Stomach (tissue), 9 donors: Measurements from ENCODE around the gene PPP1R3A. TPM values are rescaled to one million over a fixed set of nuclear protein-coding genes. Genes with fewer than 3 reads are reported as not detected.

Experiments
- DNase-seq, 2 donors: peaks; one replicate each; pipeline versions ENCODE4 v3.0.0 to v3.0.0-alpha.2; 2013 to 2019
- H3K27ac ChIP-seq, 5 donors: fragments of 200-600 bp in 4 of 5; sonication (generic) in 4 of 5; one replicate each; pipeline ENCODE4 v1.5.1; 2013 to 2019; ENCODE audit warnings: mild to moderate bottlenecking in 1 of 5, moderate library complexity in 1 of 5
- H3K27me3 ChIP-seq, 3 donors: fragments of 200-600 bp; sonication (generic); one replicate each; pipeline ENCODE4 v1.5.1; 2017 to 2019; ENCODE audit warnings: mixed run types in 1 of 3
- H3K36me3 ChIP-seq, 4 donors: fragments of 200-600 bp; sonication (generic); 1 replicate in 3 of 4; 2 replicates in 1 of 4; pipeline ENCODE4 v1.5.1; 2016 to 2019
- H3K4me1 ChIP-seq, 4 donors: fragments of 200-600 bp; sonication (generic); one replicate each; pipeline ENCODE4 v1.5.1; 2016 to 2019
- H3K4me3 ChIP-seq, 4 donors: fragments of 200-600 bp; sonication (generic) in 3 of 4; one replicate each; pipeline ENCODE4 v1.5.1; 2016 to 2019; ENCODE audit warnings: mild to moderate bottlenecking in 1 of 4
- H3K9me3 ChIP-seq, 4 donors: fragments of 200-600 bp; sonication (generic); one replicate each; pipeline ENCODE4 v1.5.1; 2016 to 2019
- EP300 ChIP-seq: sonication (generic); formaldehyde crosslinking; IDR thresholded peaks from one replicate; pipeline ENCODE4 v1.6.1; 2017; ENCODE audit warnings: antibody characterized with exemption
- POLR2A ChIP-seq, 4 donors: fragments of 450-650 bp; IDR thresholded peaks; one replicate each; pipeline ENCODE4 v1.6.1; 2016; ENCODE audit warnings: antibody characterized with exemption in 4 of 4, control low read depth in 2 of 4, mild to moderate bottlenecking in 1 of 4, moderate library complexity in 1 of 4
- POLR2AphosphoS5 ChIP-seq, 3 donors: sonication (generic); formaldehyde crosslinking; IDR thresholded peaks; one replicate each; pipeline ENCODE4 v1.6.1; 2016; ENCODE audit warnings: antibody characterized with exemption in 3 of 3
- WGBS, 5 donors: extraction: QIAGEN DNeasy Blood & Tissue Kit in 3 of 5; methylation state at CpG; one replicate each; pipeline versions ENCODE4 v1.1.5 to v1.1.7; 2013 to 2018; 5-methylcytosine and 5-hydroxymethylcytosine counted together
- intact Hi-C: fragments of 100-400 bp; cut with DNase I; formaldehyde crosslinking; loops from one replicate; pipeline ENCODE4 v1.15.1; 2023; ENCODE audit warnings: low total_unique reads
- polyA plus RNA-seq, 3 donors: library from polyadenylated mRNA; stranded (reverse); fragments of 200-250 nt; gene quantifications; one replicate each; pipeline ENCODE4 v1.2.3, GENCODE V29; 2013
- total RNA-seq, 5 donors: library from RNA; depleted of rRNA; stranded (reverse); fragments of >200 nt; gene quantifications; one replicate each; pipeline versions ENCODE4 v1.1.0 to v1.2.3, GENCODE V29; 2014 to 2016
- TF ChIP-seq, protein P1 (sequence below), 7 experiments: fragments of 450-650 bp in 4 of 7; fragments of 200-600 bp in 3 of 7; sonication (generic) in 3 of 7; IDR thresholded peaks; one replicate each; pipeline ENCODE4 v1.5.1; 2016 to 2019; ENCODE audit warnings: antibody characterized with exemption in 7 of 7, control low read depth in 2 of 7, mild to moderate bottlenecking in 1 of 7
- donor health status: healthy with polysubstance abuse.
- donor health status: Bipolar disorder and iron deficiency.
- donor health status: healthy.

The PPP1R3A gene
- total and polyA plus RNA-seq, 8 donors = not detected

DNA sequence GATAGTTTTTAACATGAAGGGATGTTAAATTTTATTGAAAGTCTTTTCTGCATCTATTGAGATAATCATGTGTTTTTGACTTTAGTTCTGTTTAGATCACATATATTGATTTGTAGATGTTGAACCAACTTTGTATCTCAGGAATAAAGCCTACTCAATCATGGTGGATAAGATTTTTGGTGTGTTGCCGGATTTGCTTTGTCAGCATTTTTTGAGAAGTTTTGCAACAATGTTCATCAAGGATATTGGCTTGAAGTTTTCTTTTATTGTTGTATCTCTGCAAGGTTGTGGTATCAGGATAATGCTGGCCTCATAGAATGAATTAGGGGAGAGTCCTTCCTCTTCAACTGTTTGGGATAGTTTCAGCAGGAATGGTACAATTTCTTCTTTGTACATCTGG, 9.3 kb upstream of the PPP1R3A start:
- H3K9me3 ChIP-seq = peaks cover 0 to 21% (median 15%) of the 10 kb centered on the region in 4 donors
- TF ChIP-seq POLR2A (IDR thresholded peaks at IDR 0.05) = no peak
- no peak for TF ChIP-seq POLR2AphosphoS5 (IDR thresholded peaks at IDR 0.05)
- 86 to 93% (median 88%) methylated on average over 1 of the region's 1 CpG for WGBS, 5 donors
- intact Hi-C loops = no loop called here
- H3K4me1 ChIP-seq = no peaks in the 10 kb centered on the region
- H3K27ac ChIP-seq = no peak overlapping the region
- DNase-seq = no peak
- H3K4me3 ChIP-seq = no peak overlapping the region
- H3K36me3 ChIP-seq = no peaks in the 10 kb centered on the region
- no peaks in the 10 kb centered on the region for H3K27me3 ChIP-seq

DNA sequence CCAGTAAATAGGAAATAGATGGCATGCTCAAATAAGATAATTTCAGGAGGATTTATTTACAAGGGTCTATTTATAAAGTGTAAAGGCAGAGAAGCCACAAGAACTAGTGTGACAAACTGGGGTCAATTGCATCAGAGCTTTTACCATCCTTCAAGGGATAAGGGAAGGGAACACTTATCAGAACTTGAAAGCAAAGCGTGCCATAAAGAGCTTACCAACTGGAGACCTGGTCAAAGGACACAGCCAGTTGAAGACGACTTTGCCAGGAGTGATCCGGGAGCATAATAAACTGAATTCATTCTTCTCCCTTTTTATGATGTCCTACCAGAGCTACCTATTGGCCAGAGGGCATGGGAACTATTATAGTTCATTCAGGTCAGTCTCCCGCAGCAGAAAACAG, 3.2 kb upstream of the PPP1R3A start:
- Histone ChIP-seq H3K9me3 (no peaks in the 10 kb centered on the region), H3K36me3 (no peaks in the 10 kb centered on the region), H3K27ac (no peak overlapping the region), H3K4me3 (no peak overlapping the region), H3K27me3 (no peaks in the 10 kb centered on the region), H3K4me1 (no peaks in the 10 kb centered on the region)
- WGBS, 5 donors = 56 to 81% (median 71%) methylated on average over 4 of the region's 4 CpGs
- intact Hi-C loops = no loop called here
- TF ChIP-seq POLR2A (IDR thresholded peaks at IDR 0.05) (no peak), EP300 (no peak), POLR2AphosphoS5 (IDR thresholded peaks at IDR 0.05) (no peak)
- TF ChIP-seq, protein P1, sequence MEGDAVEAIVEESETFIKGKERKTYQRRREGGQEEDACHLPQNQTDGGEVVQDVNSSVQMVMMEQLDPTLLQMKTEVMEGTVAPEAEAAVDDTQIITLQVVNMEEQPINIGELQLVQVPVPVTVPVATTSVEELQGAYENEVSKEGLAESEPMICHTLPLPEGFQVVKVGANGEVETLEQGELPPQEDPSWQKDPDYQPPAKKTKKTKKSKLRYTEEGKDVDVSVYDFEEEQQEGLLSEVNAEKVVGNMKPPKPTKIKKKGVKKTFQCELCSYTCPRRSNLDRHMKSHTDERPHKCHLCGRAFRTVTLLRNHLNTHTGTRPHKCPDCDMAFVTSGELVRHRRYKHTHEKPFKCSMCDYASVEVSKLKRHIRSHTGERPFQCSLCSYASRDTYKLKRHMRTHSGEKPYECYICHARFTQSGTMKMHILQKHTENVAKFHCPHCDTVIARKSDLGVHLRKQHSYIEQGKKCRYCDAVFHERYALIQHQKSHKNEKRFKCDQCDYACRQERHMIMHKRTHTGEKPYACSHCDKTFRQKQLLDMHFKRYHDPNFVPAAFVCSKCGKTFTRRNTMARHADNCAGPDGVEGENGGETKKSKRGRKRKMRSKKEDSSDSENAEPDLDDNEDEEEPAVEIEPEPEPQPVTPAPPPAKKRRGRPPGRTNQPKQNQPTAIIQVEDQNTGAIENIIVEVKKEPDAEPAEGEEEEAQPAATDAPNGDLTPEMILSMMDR (IDR thresholded peaks at IDR 0.05) = no peak
- DNase-seq = no peak

DNA sequence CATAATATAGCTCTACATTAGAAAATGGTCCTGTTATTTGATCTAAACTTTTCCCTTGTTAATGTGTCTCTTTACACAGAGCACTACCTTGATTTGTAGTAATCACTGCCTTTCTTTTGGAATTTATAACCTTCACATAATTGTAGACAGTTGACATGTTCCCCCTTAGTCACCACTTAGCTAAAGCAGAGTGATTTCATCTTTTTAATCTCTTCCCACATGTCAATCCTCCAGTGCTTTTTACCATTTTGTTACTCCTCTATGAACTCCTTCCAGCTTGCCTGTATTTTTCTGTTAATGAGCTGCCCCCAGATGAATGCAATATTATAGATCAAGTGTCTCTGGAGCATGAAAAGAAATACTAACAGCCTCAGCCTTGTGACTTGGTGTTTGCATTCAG, 2.6 kb upstream of the PPP1R3A start:
- H3K4me1 ChIP-seq = no peaks in the 10 kb centered on the region
- H3K4me3 ChIP-seq = no peak overlapping the region
- H3K36me3 ChIP-seq = no peaks in the 10 kb centered on the region
- H3K27ac ChIP-seq = no peak overlapping the region
- H3K9me3 ChIP-seq = no peaks in the 10 kb centered on the region
- no peak for TF ChIP-seq POLR2AphosphoS5 (IDR thresholded peaks at IDR 0.05)
- no peak for TF ChIP-seq POLR2A (IDR thresholded peaks at IDR 0.05)
- no peak for TF ChIP-seq EP300
- TF ChIP-seq, protein P1 (IDR thresholded peaks at IDR 0.05) = no peak
- no peaks in the 10 kb centered on the region for H3K27me3 ChIP-seq
- intact Hi-C loops = no loop called here
- DNase-seq = no peak

DNA sequence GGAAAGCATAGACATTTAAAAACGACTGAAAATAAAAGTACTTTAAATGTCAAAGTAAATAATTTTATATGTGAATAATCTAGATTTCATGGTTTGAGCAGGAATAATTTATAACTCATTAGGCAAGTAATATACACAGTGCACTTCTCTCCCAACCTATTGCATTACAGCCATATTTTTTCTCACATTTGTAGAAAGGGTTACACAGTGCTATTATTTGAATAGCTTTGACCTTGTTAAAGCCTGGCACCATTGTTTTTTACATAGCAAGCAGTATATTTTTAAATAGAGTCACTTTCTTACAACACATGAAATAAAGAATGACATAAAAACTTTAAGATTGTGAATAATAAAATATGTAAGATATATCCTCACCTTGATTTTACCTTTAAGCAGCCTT, 969 bp downstream of the PPP1R3A start:
- no peak overlapping the region for H3K27ac ChIP-seq
- DNase-seq = no peak
- WGBS, 5 donors = 22 to 51% (median 36%) methylated on average over 1 of the region's 1 CpG
- H3K4me1 ChIP-seq = no peaks in the 10 kb centered on the region
- no peaks in the 10 kb centered on the region for H3K9me3 ChIP-seq
- intact Hi-C loops = no loop called here
- no peaks in the 10 kb centered on the region for H3K27me3 ChIP-seq
- TF ChIP-seq POLR2A (IDR thresholded peaks at IDR 0.05) (no peak), POLR2AphosphoS5 (IDR thresholded peaks at IDR 0.05) (no peak)
- TF ChIP-seq, protein P1 (IDR thresholded peaks at IDR 0.05) = no peak
- H3K36me3 ChIP-seq = no peaks in the 10 kb centered on the region
- H3K4me3 ChIP-seq = no peak overlapping the region

DNA sequence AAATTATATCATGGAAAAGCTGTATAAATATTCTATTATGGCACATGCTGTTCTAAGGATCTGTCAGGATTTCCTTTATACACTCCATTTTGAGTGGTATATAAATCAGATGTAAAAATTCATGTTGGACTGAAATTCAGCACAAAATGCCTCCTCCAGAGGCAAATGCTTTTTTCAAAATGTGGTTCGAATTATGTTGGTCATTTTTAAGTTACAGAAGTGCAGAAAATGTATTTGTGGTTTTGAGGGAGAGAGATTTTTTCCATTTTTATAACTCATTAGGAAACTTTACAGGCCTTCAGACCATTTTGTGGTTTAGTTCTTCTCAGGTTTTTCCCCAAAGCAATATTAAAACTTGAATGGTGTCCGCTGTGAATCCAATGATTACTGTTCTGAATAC, 2.9 kb downstream of the PPP1R3A start:
- no peak overlapping the region for H3K4me3 ChIP-seq
- no peak for DNase-seq
- H3K36me3 ChIP-seq = no peaks in the 10 kb centered on the region
- H3K27ac ChIP-seq = no peak overlapping the region
- 67 to 80% (median 74%) methylated on average over 2 of the region's 2 CpGs for WGBS, 5 donors
- TF ChIP-seq POLR2AphosphoS5 (IDR thresholded peaks at IDR 0.05) (no peak), POLR2A (IDR thresholded peaks at IDR 0.05) (no peak), EP300 (no peak)
- TF ChIP-seq, protein P1 (IDR thresholded peaks at IDR 0.05) = no peak
- intact Hi-C loops = no loop called here
- no peaks in the 10 kb centered on the region for H3K4me1 ChIP-seq
- H3K27me3 ChIP-seq = no peaks in the 10 kb centered on the region
- H3K9me3 ChIP-seq = no peaks in the 10 kb centered on the region
